ENCODE measurements around the gene ITGA5. TPM values are rescaled to one million over a fixed set of nuclear protein-coding genes. Genes with fewer than 3 reads are reported as not detected.
A peak's percentile ranks its signal among the peaks of the same experiment; 100 is the strongest.

ITGA5 gene
- total RNA-seq, 1 experiment from 2014 or later = 75.8 TPM

- no TSS peak for BruUV-seq (replicated peaks)
- TF ChIP-seq CTCF (IDR thresholded peaks at IDR 0.05) = peak; percentile 98
- no peak for TF ChIP-seq SIN3A (IDR thresholded peaks at IDR 0.05; ENCODE audit: borderline replicate concordance, insufficient read depth, low read depth, low read length)
- H3K27me3 ChIP-seq (ENCODE audit: control insufficient read depth, insufficient read depth, low read length) = no peaks in the 10 kb centered on the region
- H3K9me3 ChIP-seq (ENCODE audit: control insufficient read depth, insufficient read depth, low read depth, low read length) = no peaks in the 10 kb centered on the region
- no peak overlapping the region for H3K4me3 ChIP-seq (ENCODE audit: low read depth in 2 of 2, low read length in 2 of 2)
- DNase-seq (ENCODE audit: low read depth, low spot score) (peak; percentile 67), ATAC-seq (peak; percentile 93)
- no peak overlapping the region for H3K27ac ChIP-seq (ENCODE audit: low read length)
- ChIA-PET POLR2A (interaction anchor here (0.7 to 1.1 kb wide), 2 partner anchors 26 to 48 kb away, joined by 3 read pairs; no protein-coding TSS in a partner anchor), CTCF (interaction anchor here (0.5 to 2.4 kb wide), 21 partner anchors 10 to 190 kb away, joined by 3 to 72 read pairs (median 4); partner anchors contain the start of gene ZNF385A)
- H3K36me3 ChIP-seq (ENCODE audit: control insufficient read depth, insufficient read depth, low read length) = peaks cover 7% of the 10 kb centered on the region
- H3K4me1 ChIP-seq (ENCODE audit: control insufficient read depth, insufficient read depth, low read length) = no peaks in the 10 kb centered on the region
- in situ Hi-C loops (cut with HindIII; ENCODE audit: low pct_unique_long_range_greater_than_20kb, low sequenced_read_pairs) = no loop called here
- intact Hi-C loops (cut with micrococcal nuclease; ENCODE audit: unreplicated experiment) = loop anchor here (1.0 kb wide), 1 partner anchor 40 kb away; no protein-coding TSS in a partner anchor
These were observed 19.9 kb downstream of the ITGA5 start for GRCh38 chr12:54398995-54399793.

- BruUV-seq (replicated peaks) = no TSS peak
- CTCF ChIA-PET = interaction anchor here (0.6 to 2.4 kb wide), 3 partner anchors 13 to 55 kb away, joined by 3 to 72 read pairs (median 6); no protein-coding TSS in a partner anchor
- no peaks in the 10 kb centered on the region for H3K27me3 ChIP-seq (ENCODE audit: control insufficient read depth, insufficient read depth, low read length)
- H3K9me3 ChIP-seq (ENCODE audit: control insufficient read depth, insufficient read depth, low read depth, low read length) = no peaks in the 10 kb centered on the region
- TF ChIP-seq REST (IDR thresholded peaks at IDR 0.05; ENCODE audit: insufficient read depth in 1 of 2, low read depth in 2 of 2, low read length in 1 of 2) = no peak
- no peak for TF ChIP-seq POLR2AphosphoS5 (IDR thresholded peaks at IDR 0.05; ENCODE audit: low read depth, low read length)
- TF ChIP-seq TCF7L2 (IDR thresholded peaks at IDR 0.05; ENCODE audit: low read depth, low read length) = no peak
- no peak for TF ChIP-seq CTCF (IDR thresholded peaks at IDR 0.05)
- no peak for TF ChIP-seq SIN3A (IDR thresholded peaks at IDR 0.05; ENCODE audit: borderline replicate concordance, insufficient read depth, low read depth, low read length)
- in situ Hi-C loops (cut with HindIII; ENCODE audit: low pct_unique_long_range_greater_than_20kb, low sequenced_read_pairs) (no loop called here), intact Hi-C loops (cut with micrococcal nuclease; ENCODE audit: unreplicated experiment) (no loop called here)
- H3K36me3 ChIP-seq (ENCODE audit: control insufficient read depth, insufficient read depth, low read length) = peaks cover 7% of the 10 kb centered on the region
- POLR2A ChIA-PET = no interaction called here
- no peak overlapping the region for H3K4me3 ChIP-seq (ENCODE audit: low read depth in 2 of 2, low read length in 2 of 2)
- DNase-seq (ENCODE audit: low read depth, low spot score) (no peak), ATAC-seq (no peak)
- H3K4me1 ChIP-seq (ENCODE audit: control insufficient read depth, insufficient read depth, low read length) = no peaks in the 10 kb centered on the region
- no peak overlapping the region for H3K27ac ChIP-seq (ENCODE audit: low read length)
These were observed 20.8 kb downstream of the ITGA5 start for GRCh38 chr12:54398218-54398617.

Measured in Panc1 (cell line).